ENCODE data around the gene APOA5.

- TF ChIP-seq CTCF (conservative IDR thresholded peaks at IDR 0.05; ENCODE audit: low read depth, low read length) (no peak), EZH2phosphoT487 (IDR thresholded peaks at IDR 0.05; ENCODE audit: borderline replicate concordance, low read length) (no peak)
These were observed 40.2 kb upstream of the APOA5 start for GRCh38 chr11:116831790-116832349.

All from PC-3 (cell line).